Body of pancreas (tissue), 4 donors: ENCODE measurements around the gene CLEC18B.

Source experiments
- CTCF ChIP-seq, 7 experiments: fragments of 450-650 bp in 4 of 7; fragments of 200-600 bp in 3 of 7; sonication (generic) in 3 of 7; IDR thresholded peaks; one replicate each; pipeline ENCODE4 v1.5.1; 2016 to 2019; ENCODE audit warnings: antibody characterized with exemption in 7 of 7
- POLR2A ChIP-seq, 3 donors: fragments of 450-650 bp; IDR thresholded peaks; one replicate each; pipeline ENCODE4 v1.6.1; 2016; ENCODE audit warnings: antibody characterized with exemption in 3 of 3, mild to moderate bottlenecking in 2 of 3

- no peak for TF ChIP-seq POLR2A (IDR thresholded peaks at IDR 0.05)
- TF ChIP-seq CTCF (IDR thresholded peaks at IDR 0.05): no peak
Measured at GRCh38 chr16:74446866-74447265, 25.6 kb upstream of the CLEC18B start.
